Measurements from ENCODE around the gene UBE2U. TPM values are rescaled to one million over a fixed set of nuclear protein-coding genes. Genes with fewer than 3 reads are reported as not detected.
"Not testable (repeated sequence)": the region's sequence is repeated elsewhere in the genome, so short reads cannot be mapped to it uniquely, and the experiment has no call there.

Gene UBE2U
- total RNA-seq, 4 donors from 2014 or later, result not detected

DNA sequence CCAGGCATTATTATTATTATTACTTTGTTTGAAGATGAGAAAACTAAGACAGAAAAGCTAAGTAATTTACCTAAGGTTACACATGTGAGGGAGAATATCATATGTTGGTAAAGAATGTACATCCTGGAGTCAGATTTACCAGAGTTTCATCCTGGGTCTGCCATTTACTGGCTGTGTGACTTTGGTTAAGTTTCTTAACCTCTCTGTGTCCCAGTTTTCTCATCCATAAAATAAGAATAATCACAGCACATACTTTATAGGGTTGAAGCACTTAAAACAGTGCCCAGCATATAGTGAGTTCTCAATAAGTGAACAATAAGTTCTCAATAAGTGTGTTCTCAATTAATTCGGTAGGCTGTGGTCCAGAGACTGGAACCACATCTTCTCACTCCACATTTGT is 32.5 kb downstream of the UBE2U start:
- in situ Hi-C loops (cut with MboI; ENCODE audit: low sequenced_read_pairs in 4 of 4) (loop anchor here in 1 of 4 donors (25.0 kb wide), 1 partner anchor 549 kb away; no protein-coding TSS in a partner anchor), intact Hi-C loops (cut with DNase I; ENCODE audit: low total_unique reads) (no loop called here)
- H3K9me3 ChIP-seq, result no peaks in the 10 kb centered on the region
- no peak for DNase-seq
- no peak for ATAC-seq
- H3K27me3 ChIP-seq, result peaks cover 0 to 7% (median 0%) of the 10 kb centered on the region in 3 donors
- TF ChIP-seq POLR2A (IDR thresholded peaks at IDR 0.05), result no peak
- TF ChIP-seq, protein P1, sequence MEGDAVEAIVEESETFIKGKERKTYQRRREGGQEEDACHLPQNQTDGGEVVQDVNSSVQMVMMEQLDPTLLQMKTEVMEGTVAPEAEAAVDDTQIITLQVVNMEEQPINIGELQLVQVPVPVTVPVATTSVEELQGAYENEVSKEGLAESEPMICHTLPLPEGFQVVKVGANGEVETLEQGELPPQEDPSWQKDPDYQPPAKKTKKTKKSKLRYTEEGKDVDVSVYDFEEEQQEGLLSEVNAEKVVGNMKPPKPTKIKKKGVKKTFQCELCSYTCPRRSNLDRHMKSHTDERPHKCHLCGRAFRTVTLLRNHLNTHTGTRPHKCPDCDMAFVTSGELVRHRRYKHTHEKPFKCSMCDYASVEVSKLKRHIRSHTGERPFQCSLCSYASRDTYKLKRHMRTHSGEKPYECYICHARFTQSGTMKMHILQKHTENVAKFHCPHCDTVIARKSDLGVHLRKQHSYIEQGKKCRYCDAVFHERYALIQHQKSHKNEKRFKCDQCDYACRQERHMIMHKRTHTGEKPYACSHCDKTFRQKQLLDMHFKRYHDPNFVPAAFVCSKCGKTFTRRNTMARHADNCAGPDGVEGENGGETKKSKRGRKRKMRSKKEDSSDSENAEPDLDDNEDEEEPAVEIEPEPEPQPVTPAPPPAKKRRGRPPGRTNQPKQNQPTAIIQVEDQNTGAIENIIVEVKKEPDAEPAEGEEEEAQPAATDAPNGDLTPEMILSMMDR (IDR thresholded peaks at IDR 0.05 in 4 of 5, conservative IDR thresholded peaks at IDR 0.05 in 1 of 5), result no peak
- no peaks in the 10 kb centered on the region for H3K36me3 ChIP-seq
- no peak overlapping the region for H3K27ac ChIP-seq
- no peaks in the 10 kb centered on the region for H3K4me1 ChIP-seq
- H3K4me3 ChIP-seq, result no peak overlapping the region

DNA sequence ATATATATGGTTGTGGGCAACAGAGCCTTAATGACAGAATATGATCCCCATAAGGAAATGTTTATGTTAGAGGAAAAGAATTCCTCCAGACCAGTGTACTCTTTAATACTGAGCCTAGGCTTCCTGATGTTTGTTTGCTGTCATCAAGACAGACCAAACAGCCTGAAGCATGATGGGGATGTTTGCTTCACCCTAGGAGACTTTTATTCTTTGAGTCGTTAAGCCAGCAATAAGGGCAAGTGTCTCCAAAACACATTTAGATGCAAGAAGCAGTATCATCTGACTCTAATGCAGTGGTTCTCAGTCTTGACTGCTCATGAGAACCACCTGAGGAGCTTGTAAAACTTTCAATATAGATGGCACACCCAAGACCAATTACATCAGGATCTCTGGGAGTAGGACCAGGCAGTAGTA is 33.1 kb downstream of the UBE2U start:
- TF ChIP-seq, protein P1 (IDR thresholded peaks at IDR 0.05 in 4 of 5, conservative IDR thresholded peaks at IDR 0.05 in 1 of 5), result no peak
- no peak for TF ChIP-seq POLR2A (IDR thresholded peaks at IDR 0.05)
- H3K27me3 ChIP-seq, result peaks cover 0 to 7% (median 0%) of the 10 kb centered on the region in 3 donors
- DNase-seq (no peak), ATAC-seq (no peak)
- no peaks in the 10 kb centered on the region for H3K4me1 ChIP-seq
- in situ Hi-C loops (cut with MboI; ENCODE audit: low sequenced_read_pairs in 4 of 4) (loop anchor here in 1 of 4 donors (25.0 kb wide), 1 partner anchor 549 kb away; no protein-coding TSS in a partner anchor), intact Hi-C loops (cut with DNase I; ENCODE audit: low total_unique reads) (no loop called here)
- no peaks in the 10 kb centered on the region for H3K36me3 ChIP-seq
- H3K9me3 ChIP-seq, result no peaks in the 10 kb centered on the region
- no peak overlapping the region for H3K27ac ChIP-seq
- H3K4me3 ChIP-seq, result no peak overlapping the region

DNA sequence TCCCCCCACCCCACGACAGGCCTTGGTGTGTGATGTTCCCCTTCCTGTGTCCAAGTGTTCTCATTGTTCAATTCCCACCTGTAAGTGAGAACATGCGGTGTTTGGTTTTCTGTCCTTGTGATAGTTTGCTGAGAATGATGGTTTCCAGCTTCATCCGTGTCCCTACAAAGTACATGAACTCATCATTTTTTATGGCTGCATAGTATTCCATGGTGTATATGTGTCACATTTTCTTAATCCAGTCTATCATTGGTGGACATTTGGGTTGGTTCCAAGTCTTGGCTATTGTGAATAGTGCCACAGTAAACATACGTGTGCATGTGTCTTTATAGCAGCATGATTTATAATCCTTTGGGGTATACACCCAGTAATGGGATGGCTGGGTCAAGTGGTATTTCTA is 36.1 kb downstream of the UBE2U start:
- DNase-seq; H3K9me3 ChIP-seq; H3K4me1 ChIP-seq; H3K27ac ChIP-seq; H3K36me3 ChIP-seq; ATAC-seq; H3K4me3 ChIP-seq; H3K27me3 ChIP-seq; intact Hi-C loops (cut with DNase I; ENCODE audit: low total_unique reads): not testable (repeated sequence)
- in situ Hi-C loops (cut with MboI; ENCODE audit: low sequenced_read_pairs in 4 of 4), result loop anchor here in 1 of 4 donors (25.0 kb wide), 1 partner anchor 552 kb away; no protein-coding TSS in a partner anchor

DNA sequence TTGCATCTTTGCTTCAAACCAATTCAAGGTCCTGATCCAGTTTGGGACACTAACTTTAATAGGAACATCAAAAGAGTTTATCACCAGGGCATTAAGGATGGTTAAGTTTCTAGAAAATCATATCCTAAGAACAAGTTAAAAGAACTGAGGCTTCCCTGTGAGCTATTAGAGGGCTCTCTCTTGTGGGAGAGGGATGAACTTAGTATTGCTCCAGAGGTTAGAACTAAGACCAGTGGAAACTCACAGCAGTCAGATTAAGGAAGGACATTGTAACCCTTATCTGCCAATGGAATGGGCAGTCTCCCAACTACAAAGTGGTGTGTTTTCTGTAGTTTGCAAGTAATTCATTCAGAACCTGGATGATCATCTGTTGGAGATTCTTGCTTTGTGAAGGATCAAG is 36.8 kb downstream of the UBE2U start:
- Histone ChIP-seq H3K36me3 (no peaks in the 10 kb centered on the region), H3K27ac (no peak overlapping the region), H3K4me1 (no peaks in the 10 kb centered on the region), H3K4me3 (no peak overlapping the region), H3K9me3 (no peaks in the 10 kb centered on the region), H3K27me3 (peaks cover 0 to 4% (median 0%) of the 10 kb centered on the region in 3 donors)
- in situ Hi-C loops (cut with MboI; ENCODE audit: low sequenced_read_pairs in 4 of 4) (loop anchor here (5.0 to 25.0 kb wide), 6 partner anchors 543 to 625 kb away; no protein-coding TSS in a partner anchor), intact Hi-C loops (cut with DNase I; ENCODE audit: low total_unique reads) (loop anchor here (10.0 kb wide), 1 partner anchor 1395 kb away; no protein-coding TSS in a partner anchor)
- no peak for ATAC-seq
- TF ChIP-seq, protein P1 (IDR thresholded peaks at IDR 0.05 in 4 of 5, conservative IDR thresholded peaks at IDR 0.05 in 1 of 5), result no peak
- TF ChIP-seq POLR2A (IDR thresholded peaks at IDR 0.05), result no peak
- no peak for DNase-seq

DNA sequence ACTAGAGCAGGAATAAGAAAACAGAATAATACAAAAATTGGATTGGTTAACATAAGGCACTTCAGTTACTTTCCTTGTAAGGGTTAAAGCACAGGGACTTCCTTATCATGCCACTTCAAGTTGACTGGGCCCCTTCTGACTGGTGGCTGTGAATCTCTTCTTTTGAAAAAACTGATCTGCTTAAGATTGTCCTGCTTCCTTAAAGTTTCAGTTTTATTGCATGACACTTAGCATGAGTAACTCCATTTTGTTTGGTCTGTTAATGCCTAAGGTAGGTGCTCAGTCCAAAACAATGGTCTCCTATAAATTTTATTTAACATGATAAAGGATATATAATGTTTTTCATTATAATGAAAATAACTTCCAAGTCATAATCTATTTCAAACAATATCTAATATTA is 37.6 kb downstream of the UBE2U start:
- H3K36me3 ChIP-seq, result no peaks in the 10 kb centered on the region
- DNase-seq, result no peak
- no peak overlapping the region for H3K4me3 ChIP-seq
- no peaks in the 10 kb centered on the region for H3K9me3 ChIP-seq
- H3K27me3 ChIP-seq, result peaks cover 0 to 3% (median 0%) of the 10 kb centered on the region in 3 donors
- intact Hi-C loops (cut with DNase I; ENCODE audit: low total_unique reads) (loop anchor here (10.0 kb wide), 1 partner anchor 1396 kb away; no protein-coding TSS in a partner anchor), in situ Hi-C loops (cut with MboI; ENCODE audit: low sequenced_read_pairs in 4 of 4) (loop anchor here (5.0 to 25.0 kb wide), 6 partner anchors 544 to 626 kb away; no protein-coding TSS in a partner anchor)
- H3K27ac ChIP-seq, result no peak overlapping the region
- ATAC-seq, result no peak
- no peaks in the 10 kb centered on the region for H3K4me1 ChIP-seq
- TF ChIP-seq, protein P1 (IDR thresholded peaks at IDR 0.05 in 4 of 5, conservative IDR thresholded peaks at IDR 0.05 in 1 of 5), result no peak
- no peak for TF ChIP-seq POLR2A (IDR thresholded peaks at IDR 0.05)
